MM.1S (cell line): ENCODE results near the gene DEPDC7.

Source experiments
- CTCF ChIP-seq: fragments of 300-600 bp; sonication (generic); IDR thresholded peaks from 2 replicates; pipeline ENCODE4 v1.5.1; 2016; ENCODE audit warnings: antibody characterized with exemption, low read length, mixed read lengths
- EZH2 ChIP-seq: fragments of 300-600 bp; sonication (generic); optimal IDR thresholded peaks from 2 replicates; pipeline ENCODE3; 2017; ENCODE audit warnings: low read depth, mild to moderate bottlenecking, antibody characterized with exemption, low read length, mixed read lengths

DNA sequence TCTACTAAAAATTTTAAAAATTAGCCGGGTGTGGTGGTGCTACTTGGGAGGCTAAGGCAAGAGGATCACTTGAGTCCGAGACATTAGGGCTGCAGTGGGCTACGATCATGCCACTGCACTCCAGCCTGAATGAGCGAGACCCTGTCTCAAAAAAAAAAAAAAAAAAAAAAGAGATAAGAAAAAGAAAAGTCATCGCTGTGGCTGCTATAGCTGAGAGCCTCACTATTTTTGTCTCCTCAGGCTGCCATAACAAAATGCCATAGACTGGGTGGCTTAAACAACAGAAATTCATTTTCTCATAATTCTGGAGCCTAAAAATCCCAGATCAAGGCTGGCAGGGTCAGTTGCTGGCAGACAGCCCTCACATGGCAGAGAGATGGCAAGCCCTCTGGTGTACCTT, 30.1 kb upstream of the DEPDC7 start:
- no peak for TF ChIP-seq CTCF
- TF ChIP-seq EZH2 = no peak
